ENCODE measurements around the gene CAPN7. TPM values are rescaled to one million over a fixed set of nuclear protein-coding genes. Genes with fewer than 3 reads are reported as not detected.
"Not testable (repeated sequence)": the region's sequence is repeated elsewhere in the genome, so short reads cannot be mapped to it uniquely, and the experiment has no call there.

Gene CAPN7
- total RNA-seq, 6 experiments from 2014 or later: 23.8 to 27.9 (median 26.4) TPM

DNA sequence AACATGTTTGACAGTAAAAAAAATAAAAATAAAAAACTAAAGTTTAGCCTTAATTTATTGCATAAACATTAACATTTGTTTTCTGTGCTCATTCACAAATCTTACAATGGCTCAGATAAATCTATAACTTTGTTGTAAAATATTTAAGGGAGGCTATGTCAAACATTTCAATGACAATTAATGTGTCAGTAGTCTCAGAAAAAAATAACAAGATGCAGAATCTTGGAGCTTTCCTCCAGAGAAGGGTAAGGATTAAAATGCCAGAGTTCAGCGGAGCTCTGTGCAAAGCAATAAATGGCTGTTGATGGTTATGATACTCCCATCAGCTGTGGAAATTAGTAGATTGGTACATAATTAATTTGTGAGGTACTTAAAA, 20.0 kb upstream of the CAPN7 start:
- no peak overlapping the region for H3K4me3 Mint-ChIP-seq
- H3K27me3 Mint-ChIP-seq (ENCODE audit: insufficient read depth): peaks cover 13% of the 10 kb centered on the region
- DNase-seq: no peak
- no peaks in the 10 kb centered on the region for H3K4me1 Mint-ChIP-seq (ENCODE audit: low read depth)
- no peak overlapping the region for H3K27ac Mint-ChIP-seq
- H3K36me3 Mint-ChIP-seq (ENCODE audit: low read depth): no peaks in the 10 kb centered on the region
- H3K9me3 Mint-ChIP-seq: no peaks in the 10 kb centered on the region
- TF ChIP-seq, protein P1, sequence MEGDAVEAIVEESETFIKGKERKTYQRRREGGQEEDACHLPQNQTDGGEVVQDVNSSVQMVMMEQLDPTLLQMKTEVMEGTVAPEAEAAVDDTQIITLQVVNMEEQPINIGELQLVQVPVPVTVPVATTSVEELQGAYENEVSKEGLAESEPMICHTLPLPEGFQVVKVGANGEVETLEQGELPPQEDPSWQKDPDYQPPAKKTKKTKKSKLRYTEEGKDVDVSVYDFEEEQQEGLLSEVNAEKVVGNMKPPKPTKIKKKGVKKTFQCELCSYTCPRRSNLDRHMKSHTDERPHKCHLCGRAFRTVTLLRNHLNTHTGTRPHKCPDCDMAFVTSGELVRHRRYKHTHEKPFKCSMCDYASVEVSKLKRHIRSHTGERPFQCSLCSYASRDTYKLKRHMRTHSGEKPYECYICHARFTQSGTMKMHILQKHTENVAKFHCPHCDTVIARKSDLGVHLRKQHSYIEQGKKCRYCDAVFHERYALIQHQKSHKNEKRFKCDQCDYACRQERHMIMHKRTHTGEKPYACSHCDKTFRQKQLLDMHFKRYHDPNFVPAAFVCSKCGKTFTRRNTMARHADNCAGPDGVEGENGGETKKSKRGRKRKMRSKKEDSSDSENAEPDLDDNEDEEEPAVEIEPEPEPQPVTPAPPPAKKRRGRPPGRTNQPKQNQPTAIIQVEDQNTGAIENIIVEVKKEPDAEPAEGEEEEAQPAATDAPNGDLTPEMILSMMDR (IDR thresholded peaks at IDR 0.05): no peak

DNA sequence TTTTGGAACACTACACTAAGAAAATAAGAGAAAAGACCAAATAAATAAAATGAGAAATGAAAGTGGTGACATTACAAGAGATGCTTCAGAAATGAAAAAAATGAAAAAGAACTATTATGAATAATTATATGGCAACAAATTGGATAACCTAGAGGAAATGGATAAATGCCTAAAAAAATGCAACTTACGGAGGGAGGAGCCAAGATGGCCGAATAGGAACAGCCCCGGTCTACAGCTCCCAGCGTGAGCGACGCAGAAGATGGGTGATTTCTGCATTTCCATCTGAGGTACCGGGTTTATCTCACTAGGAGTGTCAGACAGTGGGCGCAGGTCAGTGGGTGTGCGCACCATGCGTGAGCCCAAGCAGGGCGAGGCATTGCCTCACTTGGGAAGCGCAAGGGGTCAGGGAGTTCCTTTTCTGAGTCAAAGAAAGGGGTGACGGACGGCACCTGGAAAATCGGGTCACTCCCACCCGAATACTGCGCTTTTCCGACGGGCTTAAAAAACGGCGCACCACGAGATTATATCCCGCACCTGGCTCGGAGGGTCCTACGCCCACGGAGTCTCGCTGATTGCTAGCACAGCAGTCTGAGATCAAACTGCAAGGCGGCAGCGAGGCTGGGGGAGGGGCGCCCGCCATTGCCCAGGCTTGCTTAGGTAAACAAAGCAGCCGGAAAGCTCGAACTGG, 19.4 kb upstream of the CAPN7 start:
- H3K4me1 Mint-ChIP-seq (ENCODE audit: low read depth); H3K4me3 Mint-ChIP-seq; H3K9me3 Mint-ChIP-seq; DNase-seq; H3K27ac Mint-ChIP-seq; H3K36me3 Mint-ChIP-seq (ENCODE audit: low read depth): not testable (repeated sequence)
- peaks cover 15% of the 10 kb centered on the region for H3K27me3 Mint-ChIP-seq (ENCODE audit: insufficient read depth)

DNA sequence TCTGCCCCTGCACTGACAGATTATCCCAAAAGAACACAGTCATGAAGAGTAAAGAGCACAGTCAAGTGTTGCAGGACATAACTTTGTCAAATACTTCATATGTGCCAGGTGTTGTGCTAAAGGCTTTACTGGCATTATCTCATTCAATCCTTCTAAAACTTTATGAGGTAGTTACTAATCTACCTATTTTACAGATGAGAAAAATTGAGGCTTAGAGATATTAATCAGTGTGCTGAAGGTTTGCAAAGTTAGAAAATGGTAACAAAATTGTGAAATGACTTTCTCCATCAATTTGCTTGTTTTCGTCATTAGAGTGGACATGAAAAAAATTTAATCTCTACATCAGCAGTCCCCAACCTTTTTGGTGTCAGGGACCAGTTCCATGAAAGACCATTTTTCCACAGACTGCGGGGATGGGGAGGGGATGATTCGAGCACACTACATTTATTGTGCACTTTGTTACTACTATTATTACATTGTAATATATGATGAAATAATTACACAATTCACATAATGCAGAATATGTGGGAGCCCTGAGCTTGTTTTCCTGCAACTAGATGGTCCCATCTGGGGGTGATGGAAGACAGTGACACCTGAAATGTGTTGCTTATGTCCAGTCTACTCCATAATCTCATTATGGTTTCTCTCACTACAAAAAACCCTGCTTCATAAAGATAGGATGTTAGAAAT, 8.6 kb upstream of the CAPN7 start:
- no peak for DNase-seq
- Mint-ChIP-seq H3K36me3 (ENCODE audit: low read depth) (no peaks in the 10 kb centered on the region), H3K4me3 (no peak overlapping the region), H3K27me3 (ENCODE audit: insufficient read depth) (peaks cover 10% of the 10 kb centered on the region), H3K4me1 (ENCODE audit: low read depth) (peaks cover 8% of the 10 kb centered on the region), H3K27ac (no peak overlapping the region), H3K9me3 (no peaks in the 10 kb centered on the region)
- TF ChIP-seq, protein P1 (IDR thresholded peaks at IDR 0.05): no peak

DNA sequence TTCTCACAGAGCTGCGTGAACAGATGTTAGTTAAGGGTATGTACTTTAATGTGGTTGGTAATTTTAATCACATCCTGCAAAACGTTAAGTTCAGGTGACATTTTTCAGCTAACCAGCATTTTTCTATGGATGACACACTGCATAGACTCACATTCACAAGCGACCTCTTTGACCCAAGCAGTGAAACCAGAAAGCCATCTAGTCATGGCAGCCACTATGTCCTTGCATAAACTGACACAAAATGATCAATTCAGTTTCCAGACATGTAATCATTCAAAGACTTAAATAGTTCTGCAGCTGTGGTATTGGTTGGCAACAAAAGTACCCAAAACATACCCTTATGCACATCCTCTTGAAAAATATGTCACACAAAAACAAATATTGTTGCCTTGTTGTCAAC, 7.4 kb upstream of the CAPN7 start:
- Mint-ChIP-seq H3K4me3 (no peak overlapping the region), H3K9me3 (no peaks in the 10 kb centered on the region), H3K36me3 (ENCODE audit: low read depth) (no peaks in the 10 kb centered on the region), H3K27me3 (ENCODE audit: insufficient read depth) (peaks cover 8% of the 10 kb centered on the region), H3K27ac (no peak overlapping the region), H3K4me1 (ENCODE audit: low read depth) (peaks cover 20% of the 10 kb centered on the region)
- no peak for DNase-seq
- TF ChIP-seq, protein P1 (IDR thresholded peaks at IDR 0.05): no peak

DNA sequence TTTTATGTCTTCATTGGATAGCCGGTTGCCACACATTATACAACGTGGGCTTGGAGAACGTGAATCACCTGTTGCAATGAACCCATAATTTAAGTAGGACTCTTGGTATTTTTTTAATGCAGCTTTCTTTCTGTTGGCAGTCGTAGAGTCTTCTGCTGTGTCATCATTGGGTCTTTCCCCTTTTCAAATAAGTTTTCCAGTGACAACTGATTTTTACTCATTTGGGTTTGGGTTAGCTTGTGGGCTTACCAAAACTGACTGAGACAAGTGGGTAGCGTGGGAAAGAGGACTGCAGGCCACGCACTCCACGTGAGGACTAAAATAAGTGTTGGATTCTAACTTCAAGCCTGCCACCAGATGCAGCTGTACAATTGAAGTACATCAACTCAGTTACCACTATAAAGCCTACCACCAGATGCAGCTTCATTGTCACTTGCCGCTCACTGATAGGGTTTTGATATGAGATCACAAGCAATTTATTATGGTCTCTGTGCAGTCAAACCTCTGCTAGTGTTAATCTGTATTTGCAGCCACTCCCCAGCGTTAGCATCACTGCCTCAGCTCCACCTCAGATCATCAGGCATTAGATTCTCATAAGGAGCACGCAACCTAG, 6.4 kb upstream of the CAPN7 start:
- TF ChIP-seq, protein P1 (IDR thresholded peaks at IDR 0.05): no peak
- Mint-ChIP-seq H3K27me3 (ENCODE audit: insufficient read depth) (peaks cover 6% of the 10 kb centered on the region; the same call in 1 of the 2 replicates), H3K36me3 (ENCODE audit: low read depth) (no peaks in the 10 kb centered on the region), H3K4me3 (no peak overlapping the region), H3K9me3 (no peaks in the 10 kb centered on the region), H3K4me1 (ENCODE audit: low read depth) (peaks cover 30% of the 10 kb centered on the region), H3K27ac (no peak overlapping the region)
- no peak for DNase-seq

DNA sequence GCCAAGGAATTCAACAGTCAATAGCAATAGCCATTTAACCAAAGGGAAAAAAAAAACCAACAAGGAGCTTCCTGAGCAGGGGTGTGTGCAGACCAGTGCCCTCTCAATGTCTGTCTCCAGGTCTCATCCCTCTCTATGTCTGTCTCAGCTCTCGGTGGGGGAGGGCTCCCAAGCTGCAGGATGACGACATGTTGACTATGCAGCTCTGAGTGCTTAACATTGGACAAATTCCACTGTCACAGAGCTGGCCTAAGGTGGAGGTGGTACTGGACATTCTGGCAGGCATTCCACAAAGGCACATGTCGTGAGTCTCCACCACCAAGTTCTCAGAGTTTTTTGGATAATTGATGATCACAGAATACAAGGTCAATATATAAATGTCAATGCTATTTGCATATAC, 2.0 kb upstream of the CAPN7 start:
- Mint-ChIP-seq H3K27me3 (ENCODE audit: insufficient read depth) (peaks cover 2% of the 10 kb centered on the region), H3K36me3 (ENCODE audit: low read depth) (peaks cover 9% of the 10 kb centered on the region; the same call in 1 of the 2 replicates), H3K4me3 (0 out of 2 replicates have a peak overlapping the region, but pooled peaks have one; percentile 26), H3K9me3 (no peaks in the 10 kb centered on the region), H3K4me1 (ENCODE audit: low read depth) (peaks cover 50% of the 10 kb centered on the region), H3K27ac (0 out of 2 replicates have a peak overlapping the region, but pooled peaks have one; percentile 33)
- DNase-seq: peak; percentile 35
- TF ChIP-seq, protein P1 (IDR thresholded peaks at IDR 0.05): no peak

Measured in HFFc6 (cell line).